ENCODE data around the gene KIAA0513.

GRCh38 chr16:85081038-85081437, 53.4 kb downstream of the KIAA0513 start:
- TF ChIP-seq REST (IDR thresholded peaks at IDR 0.05; ENCODE audit: low read depth, low read length) (no peak), TAF1 (IDR thresholded peaks at IDR 0.05; ENCODE audit: borderline replicate concordance, low read depth, low read length) (no peak), POLR2AphosphoS2 (IDR thresholded peaks at IDR 0.05; ENCODE audit: low read depth, low read length) (no peak), MTA3 (IDR thresholded peaks at IDR 0.05; ENCODE audit: borderline replicate concordance, low read length) (no peak), SIN3A (IDR thresholded peaks at IDR 0.05; ENCODE audit: low read depth, low read length) (no peak), SMARCA5 (IDR thresholded peaks at IDR 0.05) (no peak), CBX5 (IDR thresholded peaks at IDR 0.05; ENCODE audit: low read depth) (no peak), POLR2A (IDR thresholded peaks at IDR 0.05; ENCODE audit: low read depth, low read length) (no peak), RFX5 (IDR thresholded peaks at IDR 0.05; ENCODE audit: low read depth, low read length) (no peak), BACH1 (IDR thresholded peaks at IDR 0.05; ENCODE audit: borderline replicate concordance) (no peak), MYB (IDR thresholded peaks at IDR 0.05; ENCODE audit: borderline replicate concordance, low read depth, low read length) (no peak), NR2C2 (IDR thresholded peaks at IDR 0.05; ENCODE audit: borderline replicate concordance, control insufficient read depth, insufficient read length, low read depth) (no peak)

All from GM12878 (cell line).